OCI-LY1 (cell line): ENCODE measurements around the gene DNTT.

Experiments
- EZH2 ChIP-seq: fragments of 200-600 bp; sonication (generic), shearing (Covaris generic); IDR thresholded peaks from 2 replicates; pipeline ENCODE4 v1.8.0; 2017; ENCODE audit warnings: borderline replicate concordance, mixed run types, mild to moderate bottlenecking, antibody characterized with exemption, low read length, moderate library complexity, mixed read lengths
- TF ChIP-seq, protein P1 (sequence below): fragments of 200-600 bp; sonication (generic), shearing (Covaris generic); IDR thresholded peaks from 2 replicates; pipeline ENCODE4 v1.5.1; 2017; ENCODE audit warnings: mild to moderate bottlenecking, antibody characterized with exemption, low read length, moderate library complexity, mixed read lengths

GRCh38 chr10:96276426-96276825 lies 27.8 kb upstream of the DNTT start:
- TF ChIP-seq, protein P1, sequence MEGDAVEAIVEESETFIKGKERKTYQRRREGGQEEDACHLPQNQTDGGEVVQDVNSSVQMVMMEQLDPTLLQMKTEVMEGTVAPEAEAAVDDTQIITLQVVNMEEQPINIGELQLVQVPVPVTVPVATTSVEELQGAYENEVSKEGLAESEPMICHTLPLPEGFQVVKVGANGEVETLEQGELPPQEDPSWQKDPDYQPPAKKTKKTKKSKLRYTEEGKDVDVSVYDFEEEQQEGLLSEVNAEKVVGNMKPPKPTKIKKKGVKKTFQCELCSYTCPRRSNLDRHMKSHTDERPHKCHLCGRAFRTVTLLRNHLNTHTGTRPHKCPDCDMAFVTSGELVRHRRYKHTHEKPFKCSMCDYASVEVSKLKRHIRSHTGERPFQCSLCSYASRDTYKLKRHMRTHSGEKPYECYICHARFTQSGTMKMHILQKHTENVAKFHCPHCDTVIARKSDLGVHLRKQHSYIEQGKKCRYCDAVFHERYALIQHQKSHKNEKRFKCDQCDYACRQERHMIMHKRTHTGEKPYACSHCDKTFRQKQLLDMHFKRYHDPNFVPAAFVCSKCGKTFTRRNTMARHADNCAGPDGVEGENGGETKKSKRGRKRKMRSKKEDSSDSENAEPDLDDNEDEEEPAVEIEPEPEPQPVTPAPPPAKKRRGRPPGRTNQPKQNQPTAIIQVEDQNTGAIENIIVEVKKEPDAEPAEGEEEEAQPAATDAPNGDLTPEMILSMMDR: no peak
- TF ChIP-seq EZH2: no peak
